Measurements from ENCODE around the gene KSR2. TPM values are rescaled to one million over a fixed set of nuclear protein-coding genes. Genes with fewer than 3 reads are reported as not detected.

KSR2 gene
- total RNA-seq, 1 donor from 2014 or later: 0.25 TPM

DNA sequence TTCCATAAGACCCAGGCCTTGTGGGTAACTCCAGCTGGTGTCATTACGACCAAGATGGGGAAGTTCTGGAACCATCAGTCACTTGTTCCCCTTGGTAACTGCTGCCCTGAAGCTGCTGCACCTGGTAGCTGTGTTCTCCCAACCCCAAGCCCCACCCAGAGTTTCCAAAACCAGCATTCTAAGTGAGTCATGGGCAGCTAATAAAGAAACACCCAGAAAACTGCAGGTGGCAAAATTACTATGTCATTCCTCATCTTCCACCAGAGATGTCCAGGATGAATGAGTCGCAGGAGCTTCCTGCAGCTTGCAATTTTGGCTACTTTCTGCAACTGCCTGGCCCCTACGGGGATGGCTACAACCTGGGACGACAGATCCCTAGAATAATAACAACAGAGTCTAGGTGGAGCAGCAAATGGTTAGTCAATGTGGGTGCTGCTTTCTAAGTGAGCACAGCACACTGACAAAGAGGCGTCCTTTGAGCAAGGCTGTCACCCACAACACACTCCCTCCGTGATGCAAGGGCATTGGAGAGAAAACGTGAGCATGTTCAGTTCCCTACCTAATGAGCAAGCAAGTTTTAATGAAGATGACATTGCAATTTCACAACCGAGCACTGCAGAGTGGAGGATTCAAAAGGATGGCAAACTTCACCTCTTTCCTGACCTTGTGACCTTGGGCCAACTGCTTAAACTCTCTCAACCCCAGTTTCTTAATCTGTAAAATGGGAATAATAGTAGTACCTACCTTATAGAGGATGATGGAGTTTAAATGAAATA is 306.0 kb downstream of the KSR2 start:
- no peak for DNase-seq (ENCODE audit: extremely low spot score in 2 of 2)
- TF ChIP-seq, protein P1, sequence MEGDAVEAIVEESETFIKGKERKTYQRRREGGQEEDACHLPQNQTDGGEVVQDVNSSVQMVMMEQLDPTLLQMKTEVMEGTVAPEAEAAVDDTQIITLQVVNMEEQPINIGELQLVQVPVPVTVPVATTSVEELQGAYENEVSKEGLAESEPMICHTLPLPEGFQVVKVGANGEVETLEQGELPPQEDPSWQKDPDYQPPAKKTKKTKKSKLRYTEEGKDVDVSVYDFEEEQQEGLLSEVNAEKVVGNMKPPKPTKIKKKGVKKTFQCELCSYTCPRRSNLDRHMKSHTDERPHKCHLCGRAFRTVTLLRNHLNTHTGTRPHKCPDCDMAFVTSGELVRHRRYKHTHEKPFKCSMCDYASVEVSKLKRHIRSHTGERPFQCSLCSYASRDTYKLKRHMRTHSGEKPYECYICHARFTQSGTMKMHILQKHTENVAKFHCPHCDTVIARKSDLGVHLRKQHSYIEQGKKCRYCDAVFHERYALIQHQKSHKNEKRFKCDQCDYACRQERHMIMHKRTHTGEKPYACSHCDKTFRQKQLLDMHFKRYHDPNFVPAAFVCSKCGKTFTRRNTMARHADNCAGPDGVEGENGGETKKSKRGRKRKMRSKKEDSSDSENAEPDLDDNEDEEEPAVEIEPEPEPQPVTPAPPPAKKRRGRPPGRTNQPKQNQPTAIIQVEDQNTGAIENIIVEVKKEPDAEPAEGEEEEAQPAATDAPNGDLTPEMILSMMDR (IDR thresholded peaks at IDR 0.05): no peak
- TF ChIP-seq POLR2A (IDR thresholded peaks at IDR 0.05) (no peak), POLR2AphosphoS5 (IDR thresholded peaks at IDR 0.05; ENCODE audit: insufficient read depth in 1 of 2, low read depth in 1 of 2) (no peak)
- Histone ChIP-seq H3K4me3 (no peak overlapping the region), H3K9me3 (no peaks in the 10 kb centered on the region), H3K27me3 (no peaks in the 10 kb centered on the region), H3K27ac (no peak overlapping the region), H3K36me3 (no peaks in the 10 kb centered on the region), H3K4me1 (no peaks in the 10 kb centered on the region)
- intact Hi-C loops (cut with DNase I): no loop called here

DNA sequence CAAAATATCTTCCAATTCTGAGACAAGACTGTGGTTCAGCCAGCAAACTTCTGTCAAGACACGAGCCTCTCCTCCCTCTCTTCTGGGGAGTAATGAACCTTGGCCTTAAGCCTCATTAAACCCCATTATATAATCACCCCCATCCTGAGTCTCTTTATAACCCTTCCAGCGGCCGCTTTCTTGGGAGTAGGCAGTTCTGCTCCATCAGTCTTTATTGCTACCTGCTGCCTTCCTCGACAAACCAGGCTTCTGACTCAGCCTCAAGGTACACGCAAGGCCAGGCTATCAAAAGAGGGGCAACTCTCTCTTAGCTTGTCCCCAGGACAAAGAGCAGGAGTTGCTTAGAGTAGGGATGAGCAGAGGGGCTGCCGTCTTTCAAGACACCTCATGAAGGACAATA is 306.6 kb downstream of the KSR2 start:
- H3K9me3 ChIP-seq: no peaks in the 10 kb centered on the region
- H3K27me3 ChIP-seq: no peaks in the 10 kb centered on the region
- TF ChIP-seq, protein P1 (IDR thresholded peaks at IDR 0.05): no peak
- TF ChIP-seq POLR2A (IDR thresholded peaks at IDR 0.05) (no peak), POLR2AphosphoS5 (IDR thresholded peaks at IDR 0.05; ENCODE audit: insufficient read depth in 1 of 2, low read depth in 1 of 2) (no peak)
- H3K4me1 ChIP-seq: no peaks in the 10 kb centered on the region
- no peaks in the 10 kb centered on the region for H3K36me3 ChIP-seq
- DNase-seq (ENCODE audit: extremely low spot score in 2 of 2): no peak
- H3K27ac ChIP-seq: no peak overlapping the region
- H3K4me3 ChIP-seq: no peak overlapping the region
- intact Hi-C loops (cut with DNase I): no loop called here

DNA sequence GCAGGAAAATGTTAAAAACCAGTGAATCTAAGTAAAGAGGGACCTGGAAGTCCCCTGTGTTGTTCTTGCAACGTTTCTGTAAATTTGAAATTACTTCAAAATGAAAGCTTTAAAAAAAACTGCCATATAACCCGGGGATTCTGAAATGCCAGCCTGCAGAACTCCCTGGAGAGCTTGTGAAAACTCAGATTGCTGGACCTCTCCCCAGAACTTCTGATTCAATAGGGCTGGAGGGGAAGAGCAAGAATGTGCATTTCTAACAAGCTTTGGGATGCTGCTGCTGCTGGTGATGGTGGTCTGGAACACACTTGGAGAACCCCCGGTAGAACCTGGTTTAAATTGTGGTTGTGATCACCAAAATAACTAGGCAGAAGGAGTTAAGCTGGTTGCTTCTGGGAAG is 307.3 kb downstream of the KSR2 start:
- Histone ChIP-seq H3K4me3 (no peak overlapping the region), H3K4me1 (no peaks in the 10 kb centered on the region), H3K36me3 (no peaks in the 10 kb centered on the region), H3K9me3 (no peaks in the 10 kb centered on the region), H3K27ac (no peak overlapping the region), H3K27me3 (no peaks in the 10 kb centered on the region)
- TF ChIP-seq, protein P1 (IDR thresholded peaks at IDR 0.05): no peak
- TF ChIP-seq POLR2A (IDR thresholded peaks at IDR 0.05) (no peak), POLR2AphosphoS5 (IDR thresholded peaks at IDR 0.05; ENCODE audit: insufficient read depth in 1 of 2, low read depth in 1 of 2) (no peak)
- no peak for DNase-seq (ENCODE audit: extremely low spot score in 2 of 2)
- intact Hi-C loops (cut with DNase I): no loop called here

DNA sequence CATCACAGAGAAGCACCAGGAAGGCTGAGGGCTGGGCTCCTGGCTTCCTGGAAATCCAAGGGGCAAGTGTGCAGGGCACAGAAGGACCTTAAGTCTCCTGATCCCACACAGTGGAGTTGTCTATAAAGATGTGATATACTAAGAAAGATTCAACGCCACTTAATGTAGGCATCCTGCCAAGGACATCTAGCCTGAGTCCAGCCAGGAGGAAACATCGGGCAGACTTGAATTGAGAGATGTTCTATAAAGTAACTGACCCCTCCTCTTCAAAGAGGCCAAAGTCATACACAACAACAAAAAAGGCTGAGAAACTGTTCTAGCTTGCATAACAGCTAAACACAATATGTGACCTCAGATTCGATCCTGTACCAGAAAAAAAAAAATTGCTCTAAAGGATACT is 307.9 kb downstream of the KSR2 start:
- intact Hi-C loops (cut with DNase I): no loop called here
- no peaks in the 10 kb centered on the region for H3K27me3 ChIP-seq
- TF ChIP-seq POLR2A (IDR thresholded peaks at IDR 0.05) (no peak), POLR2AphosphoS5 (IDR thresholded peaks at IDR 0.05; ENCODE audit: insufficient read depth in 1 of 2, low read depth in 1 of 2) (no peak)
- TF ChIP-seq, protein P1 (IDR thresholded peaks at IDR 0.05): no peak

GRCh38 chr12:117658226-117658625 is 310.6 kb downstream of the KSR2 start:
- TF ChIP-seq POLR2AphosphoS5 (IDR thresholded peaks at IDR 0.05; ENCODE audit: insufficient read depth in 1 of 2, low read depth in 1 of 2): no peak
- TF ChIP-seq POLR2A (IDR thresholded peaks at IDR 0.05): no peak
- TF ChIP-seq, protein P1 (IDR thresholded peaks at IDR 0.05): no peak
- H3K36me3 ChIP-seq: no peaks in the 10 kb centered on the region
- intact Hi-C loops (cut with DNase I): no loop called here
- no peak overlapping the region for H3K4me3 ChIP-seq
- no peaks in the 10 kb centered on the region for H3K9me3 ChIP-seq
- DNase-seq (ENCODE audit: extremely low spot score in 2 of 2): no peak
- no peak overlapping the region for H3K27ac ChIP-seq
- no peaks in the 10 kb centered on the region for H3K4me1 ChIP-seq
- H3K27me3 ChIP-seq: no peaks in the 10 kb centered on the region

More for the DNA sequence above, 307.9 kb downstream of the KSR2 start:
- no peak overlapping the region for H3K27ac ChIP-seq
- no peaks in the 10 kb centered on the region for H3K9me3 ChIP-seq
- H3K36me3 ChIP-seq: no peaks in the 10 kb centered on the region
- no peak overlapping the region for H3K4me3 ChIP-seq
- H3K4me1 ChIP-seq: no peaks in the 10 kb centered on the region
- no peak for DNase-seq (ENCODE audit: extremely low spot score in 2 of 2)
